Osteoblast (primary cell): ENCODE data around the gene VPS37C. TPM values are rescaled to one million over a fixed set of nuclear protein-coding genes. Genes with fewer than 3 reads are reported as not detected.
A peak's percentile ranks its signal among the peaks of the same experiment; 100 is the strongest.

Experiments
- DNase-seq: peaks from one replicate; pipeline ENCODE4 v3.0.0; 2011; ENCODE audit warnings: low spot score, mixed read lengths; ENCODE audit not compliant: insufficient read length; ENCODE audit errors: missing footprints
- H2AFZ ChIP-seq: 2 replicates; pipeline ENCODE4 v1.6.0; 2011; ENCODE audit warnings: mild to moderate bottlenecking, low read length
- H3K27ac ChIP-seq: 2 replicates; pipeline ENCODE4 v1.5.1; 2011; ENCODE audit warnings: mild to moderate bottlenecking, low read depth, low read length, moderate library complexity
- H3K27me3 ChIP-seq: 2 replicates; pipeline ENCODE4 v1.6.0; 2012; ENCODE audit warnings: mild to moderate bottlenecking, control low read depth, inconsistent platforms, low read length, moderate library complexity; ENCODE audit not compliant: insufficient read depth
- H3K36me3 ChIP-seq: 2 replicates; pipeline ENCODE4 v1.5.1; 2011; ENCODE audit warnings: mild to moderate bottlenecking, low read length, control low read depth, moderate library complexity; ENCODE audit not compliant: insufficient read depth
- H3K4me1 ChIP-seq: 2 replicates; pipeline ENCODE4 v1.5.1; 2011; ENCODE audit warnings: mild to moderate bottlenecking, low read length, control low read depth, moderate library complexity; ENCODE audit not compliant: insufficient read depth
- H3K4me2 ChIP-seq: 2 replicates; pipeline ENCODE4 v1.6.0; 2011; ENCODE audit warnings: mild to moderate bottlenecking, low read length; ENCODE audit not compliant: insufficient read depth
- H3K4me3 ChIP-seq: fragments of 200-600 bp; sonication (generic); 3 replicates; pipeline ENCODE4 v1.5.1; 2012; ENCODE audit warnings: mild to moderate bottlenecking, low read length, inconsistent platforms; ENCODE audit not compliant: insufficient read depth
- H3K79me2 ChIP-seq: 2 replicates; pipeline ENCODE4 v1.6.0; 2012; ENCODE audit warnings: mild to moderate bottlenecking, low read length, control low read depth, inconsistent platforms; ENCODE audit not compliant: insufficient read depth
- H3K9me3 ChIP-seq: 2 replicates; pipeline ENCODE4 v1.5.1; 2011; ENCODE audit warnings: low read depth, low read length, control low read depth
- H4K20me1 ChIP-seq: 2 replicates; pipeline ENCODE4 v1.6.0; 2012; ENCODE audit warnings: mild to moderate bottlenecking, low read length, control low read depth; ENCODE audit not compliant: insufficient read depth
- CTCF ChIP-seq: IDR thresholded peaks from 2 replicates; pipeline ENCODE4 v1.5.1; 2011; ENCODE audit warnings: mild to moderate bottlenecking, low read depth, low read length, moderate library complexity; ENCODE audit errors: extremely low read depth
- total RNA-seq: library from RNA; depleted of rRNA; stranded (reverse); fragments of >200 nt; gene quantifications from 2 replicates; pipeline ENCODE4 v1.2.3, GENCODE V29; 2012

Gene VPS37C
- total RNA-seq, 1 donor: 19.2 TPM

- no peak overlapping the region for H3K4me2 ChIP-seq
- no peak overlapping the region for H3K4me3 ChIP-seq
- no peaks in the 10 kb centered on the region for H3K9me3 ChIP-seq
- peaks cover 4% of the 10 kb centered on the region for H3K4me1 ChIP-seq
- no peaks in the 10 kb centered on the region for H3K79me2 ChIP-seq
- H4K20me1 ChIP-seq: no peaks in the 10 kb centered on the region
- no peak for TF ChIP-seq CTCF
- H3K27me3 ChIP-seq: peaks cover 19% of the 10 kb centered on the region
- no peak overlapping the region for H2AFZ ChIP-seq
- DNase-seq: no peak
- no peak overlapping the region for H3K27ac ChIP-seq
- H3K36me3 ChIP-seq: no peaks in the 10 kb centered on the region
Observed at GRCh38 chr11:61122761-61123160, 38.5 kb downstream of the VPS37C start.

- Histone ChIP-seq H3K27ac (no peak overlapping the region), H3K79me2 (no peaks in the 10 kb centered on the region), H3K4me2 (no peak overlapping the region), H3K27me3 (peaks cover 19% of the 10 kb centered on the region), H3K36me3 (no peaks in the 10 kb centered on the region), H4K20me1 (no peaks in the 10 kb centered on the region), H3K4me3 (no peak overlapping the region), H3K4me1 (peaks cover 4% of the 10 kb centered on the region), H3K9me3 (no peaks in the 10 kb centered on the region), H2AFZ (no peak overlapping the region)
- no peak for TF ChIP-seq CTCF
- DNase-seq: no peak
Observed at GRCh38 chr11:61121917-61122316, 39.3 kb downstream of the VPS37C start.

GRCh38 chr11:61121192-61121831 is 39.9 kb downstream of the VPS37C start:
- Histone ChIP-seq H3K27me3 (peaks cover 17% of the 10 kb centered on the region), H3K79me2 (no peaks in the 10 kb centered on the region), H4K20me1 (no peaks in the 10 kb centered on the region), H3K36me3 (no peaks in the 10 kb centered on the region), H2AFZ (no peak overlapping the region), H3K27ac (no peak overlapping the region), H3K4me2 (no peak overlapping the region), H3K9me3 (no peaks in the 10 kb centered on the region), H3K4me3 (no peak overlapping the region), H3K4me1 (peaks cover 4% of the 10 kb centered on the region)
- DNase-seq: no peak
- TF ChIP-seq CTCF: no peak

GRCh38 chr11:61120706-61121191 is 40.5 kb downstream of the VPS37C start:
- no peaks in the 10 kb centered on the region for H3K79me2 ChIP-seq

More at GRCh38 chr11:61120706-61121191, 40.5 kb downstream of the VPS37C start:
- Histone ChIP-seq H3K4me3 (no peak overlapping the region), H3K36me3 (no peaks in the 10 kb centered on the region), H3K4me2 (no peak overlapping the region), H3K4me1 (no peaks in the 10 kb centered on the region), H3K27ac (no peak overlapping the region), H2AFZ (no peak overlapping the region), H4K20me1 (no peaks in the 10 kb centered on the region), H3K9me3 (no peaks in the 10 kb centered on the region), H3K27me3 (peaks cover 12% of the 10 kb centered on the region)
- TF ChIP-seq CTCF: no peak
- DNase-seq: peak; percentile 88
